ENCODE results near the gene DMRT2.

DMRT2 gene

GRCh38 chr9:1073497-1073896, 23.3 kb downstream of the DMRT2 start:
- TF ChIP-seq FOXK2 (IDR thresholded peaks at IDR 0.05) (no peak), ARNT (IDR thresholded peaks at IDR 0.05) (no peak), FOXA1 (IDR thresholded peaks at IDR 0.05) (no peak), NFRKB (IDR thresholded peaks at IDR 0.05) (no peak), CTBP1 (IDR thresholded peaks at IDR 0.05; ENCODE audit: borderline replicate concordance) (no peak), BHLHE40 (IDR thresholded peaks at IDR 0.05; ENCODE audit: borderline replicate concordance) (no peak), PKNOX1 (IDR thresholded peaks at IDR 0.05) (no peak), FOXM1 (IDR thresholded peaks at IDR 0.05; ENCODE audit: borderline replicate concordance) (no peak), TARDBP (IDR thresholded peaks at IDR 0.05) (no peak), SUZ12 (IDR thresholded peaks at IDR 0.05) (no peak), ELF4 (IDR thresholded peaks at IDR 0.05) (no peak), ZNF384 (IDR thresholded peaks at IDR 0.05) (no peak), L3MBTL2 (conservative IDR thresholded peaks at IDR 0.05) (no peak), LEF1 (IDR thresholded peaks at IDR 0.05; ENCODE audit: borderline replicate concordance) (no peak), SP1 (IDR thresholded peaks at IDR 0.05) (no peak), HDGF (IDR thresholded peaks at IDR 0.05; ENCODE audit: borderline replicate concordance) (no peak)
- POLR2A ChIA-PET, result no interaction called here
- no peak for DNase-seq (ENCODE audit: extremely low spot score)
- CTCF ChIA-PET, result no interaction called here

DNA sequence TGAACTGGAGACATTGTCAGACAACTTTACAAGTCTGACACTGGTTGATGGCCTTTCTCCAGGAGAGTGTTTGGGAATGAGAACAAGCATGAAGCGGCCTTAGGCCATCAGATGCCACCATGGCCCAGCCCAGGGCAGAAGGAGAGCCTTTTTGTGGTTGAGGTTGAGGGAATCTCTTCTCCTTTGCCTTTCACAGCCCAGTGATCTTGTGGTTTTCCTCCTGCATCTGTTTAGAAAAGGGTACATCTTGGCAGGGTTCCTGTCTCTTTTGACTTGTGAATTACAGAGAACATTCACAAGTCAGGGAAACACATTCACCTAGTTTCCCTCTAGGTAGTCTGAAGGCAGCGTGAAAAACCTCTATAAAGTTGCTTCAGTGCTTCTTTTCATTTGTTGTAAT, 27.5 kb downstream of the DMRT2 start:
- no peak for TF ChIP-seq FOXA1 (IDR thresholded peaks at IDR 0.05)
- no peak for TF ChIP-seq SUZ12 (IDR thresholded peaks at IDR 0.05)
- TF ChIP-seq ARNT (IDR thresholded peaks at IDR 0.05), result no peak
- CTCF ChIA-PET, result no interaction called here
- POLR2A ChIA-PET, result no interaction called here
- no peak for DNase-seq (ENCODE audit: extremely low spot score)

- DNase-seq (ENCODE audit: extremely low spot score), result peak; percentile 47
- TF ChIP-seq CTBP1 (IDR thresholded peaks at IDR 0.05; ENCODE audit: borderline replicate concordance), result no peak
- peak; percentile 89 for TF ChIP-seq PKNOX1 (IDR thresholded peaks at IDR 0.05)
- TF ChIP-seq NFRKB (IDR thresholded peaks at IDR 0.05), result no peak
- TF ChIP-seq ZNF384 (IDR thresholded peaks at IDR 0.05), result no peak
- TF ChIP-seq HDGF (IDR thresholded peaks at IDR 0.05; ENCODE audit: borderline replicate concordance), result no peak
- no peak for TF ChIP-seq SUZ12 (IDR thresholded peaks at IDR 0.05)
- TF ChIP-seq BHLHE40 (IDR thresholded peaks at IDR 0.05; ENCODE audit: borderline replicate concordance), result no peak
- no peak for TF ChIP-seq ARNT (IDR thresholded peaks at IDR 0.05)
- ChIA-PET CTCF (no interaction called here), POLR2A (no interaction called here)
These were observed 33.3 kb downstream of the DMRT2 start for GRCh38 chr9:1083325-1083913.

DNA sequence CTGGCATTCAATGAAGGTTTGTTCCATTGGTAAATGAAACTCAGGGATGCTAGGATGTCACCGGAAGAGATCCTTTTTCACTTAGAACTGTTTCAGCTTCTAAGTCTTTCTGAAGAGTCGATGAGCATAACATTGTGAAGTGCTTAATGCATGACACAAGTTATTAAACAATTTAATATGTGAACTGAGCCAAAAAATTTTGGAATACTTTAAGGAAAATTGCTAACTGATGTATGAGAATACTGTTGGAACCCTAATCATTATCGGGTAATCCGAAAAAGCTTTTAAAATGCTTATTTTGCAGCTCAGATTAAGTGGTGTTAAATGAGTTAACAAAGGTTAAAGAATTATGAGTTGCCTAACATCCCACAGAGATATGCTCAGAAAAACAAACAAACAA, 34.9 kb downstream of the DMRT2 start:
- DNase-seq (ENCODE audit: extremely low spot score), result no peak
- ChIA-PET CTCF (no interaction called here), POLR2A (no interaction called here)
- TF ChIP-seq ARNT (IDR thresholded peaks at IDR 0.05) (no peak), BHLHE40 (IDR thresholded peaks at IDR 0.05; ENCODE audit: borderline replicate concordance) (no peak), FOXK2 (IDR thresholded peaks at IDR 0.05) (no peak), FOXM1 (IDR thresholded peaks at IDR 0.05; ENCODE audit: borderline replicate concordance) (no peak), FOXA1 (IDR thresholded peaks at IDR 0.05) (no peak), HDGF (IDR thresholded peaks at IDR 0.05; ENCODE audit: borderline replicate concordance) (no peak), NFRKB (IDR thresholded peaks at IDR 0.05) (no peak), SP1 (IDR thresholded peaks at IDR 0.05) (no peak), SUZ12 (IDR thresholded peaks at IDR 0.05) (no peak), PKNOX1 (IDR thresholded peaks at IDR 0.05) (no peak), CTBP1 (IDR thresholded peaks at IDR 0.05; ENCODE audit: borderline replicate concordance) (no peak)

- ChIA-PET POLR2A (no interaction called here), CTCF (no interaction called here)
- TF ChIP-seq PKNOX1 (IDR thresholded peaks at IDR 0.05) (no peak), ZNF384 (IDR thresholded peaks at IDR 0.05) (no peak), L3MBTL2 (conservative IDR thresholded peaks at IDR 0.05) (no peak), NFRKB (IDR thresholded peaks at IDR 0.05) (no peak), BHLHE40 (IDR thresholded peaks at IDR 0.05; ENCODE audit: borderline replicate concordance) (no peak), SP1 (IDR thresholded peaks at IDR 0.05) (no peak), ARNT (IDR thresholded peaks at IDR 0.05) (no peak), FOXK2 (IDR thresholded peaks at IDR 0.05) (no peak), HDGF (IDR thresholded peaks at IDR 0.05; ENCODE audit: borderline replicate concordance) (no peak), TARDBP (IDR thresholded peaks at IDR 0.05) (no peak), CTBP1 (IDR thresholded peaks at IDR 0.05; ENCODE audit: borderline replicate concordance) (no peak), ELF4 (IDR thresholded peaks at IDR 0.05) (no peak), FOXA1 (IDR thresholded peaks at IDR 0.05) (no peak)
- DNase-seq (ENCODE audit: extremely low spot score), result no peak
These were observed 36.4 kb downstream of the DMRT2 start for GRCh38 chr9:1086517-1086916.

DNA sequence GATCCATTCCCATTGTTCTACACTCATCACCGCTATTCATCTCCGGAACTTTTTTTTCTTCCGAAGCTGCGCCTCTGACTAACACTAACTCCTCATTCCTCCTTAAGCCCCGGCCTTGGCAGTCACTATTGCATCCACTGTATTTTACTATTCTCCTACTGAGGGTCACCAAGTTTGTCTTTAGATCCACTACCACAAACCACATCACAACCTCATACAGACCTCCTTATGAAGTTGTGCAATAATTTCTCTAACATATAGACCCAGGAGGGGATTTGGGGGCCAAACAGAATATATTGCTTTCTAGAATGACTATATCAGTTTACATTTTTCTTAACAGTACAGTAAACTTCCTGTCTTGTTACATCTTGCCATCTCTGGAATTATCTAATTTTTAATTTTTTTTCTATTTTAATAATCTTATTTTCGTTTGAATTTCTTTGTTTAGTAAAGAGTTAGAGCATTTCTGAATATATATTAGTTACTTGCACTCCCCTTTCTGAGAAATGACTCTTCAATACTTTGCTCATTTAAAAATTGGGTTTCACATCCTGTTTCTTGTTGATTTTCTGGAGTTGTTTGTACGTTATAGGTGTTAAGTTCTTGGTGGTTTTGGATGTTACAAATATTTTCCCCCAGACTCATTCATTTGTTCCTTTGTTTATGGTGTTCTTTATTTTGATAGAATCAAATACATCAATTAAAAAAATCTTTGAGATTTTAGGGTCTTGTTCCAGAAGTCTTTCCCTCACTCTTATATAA, 37.1 kb downstream of the DMRT2 start:
- CTCF ChIA-PET, result no interaction called here
- no peak for DNase-seq (ENCODE audit: extremely low spot score)
- TF ChIP-seq FOXK2 (IDR thresholded peaks at IDR 0.05) (no peak), BHLHE40 (IDR thresholded peaks at IDR 0.05; ENCODE audit: borderline replicate concordance) (no peak), CTBP1 (IDR thresholded peaks at IDR 0.05; ENCODE audit: borderline replicate concordance) (no peak), L3MBTL2 (conservative IDR thresholded peaks at IDR 0.05) (no peak)
- POLR2A ChIA-PET, result no interaction called here

Measured in HEK293T (cell line).